Measurements from ENCODE around the gene TRMU. TPM values are rescaled to one million over a fixed set of nuclear protein-coding genes. Genes with fewer than 3 reads are reported as not detected.

Gene TRMU
- total RNA-seq, 1 donor from 2014 or later: 13.5 TPM

DNA sequence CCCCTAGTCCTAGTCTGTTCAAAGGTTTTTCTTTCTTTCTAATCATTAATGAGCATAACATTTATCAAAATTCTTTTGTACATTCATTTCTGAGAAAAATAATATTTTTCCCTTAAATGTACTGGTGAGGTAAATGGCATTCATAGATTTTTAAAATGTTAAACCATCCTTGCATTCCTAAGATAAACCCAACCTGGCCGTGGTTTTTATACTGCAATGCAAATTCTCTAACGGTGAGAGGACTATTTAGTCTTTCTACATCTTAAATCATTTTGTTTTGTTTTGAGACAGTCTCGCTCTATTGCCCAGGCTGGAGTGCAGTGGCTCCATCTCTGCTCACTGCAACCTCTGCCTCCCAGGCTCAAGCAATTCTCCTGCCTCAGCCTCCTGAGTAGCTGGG is 40.6 kb downstream of the TRMU start:
- Histone ChIP-seq H3K27me3 (no peaks in the 10 kb centered on the region), H3K9me3 (peaks cover 0 to 15% of the 10 kb centered on the region in 2 donors), H3K27ac (no peak overlapping the region), H3K4me3 (no peak overlapping the region), H3K36me3 (no peaks in the 10 kb centered on the region), H3K4me1 (no peaks in the 10 kb centered on the region)
- TF ChIP-seq CTCF (IDR thresholded peaks at IDR 0.05): no peak
- intact Hi-C loops (cut with DNase I): no loop called here
- DNase-seq (ENCODE audit: low spot score in 2 of 2): no peak

- H3K36me3 ChIP-seq: no peaks in the 10 kb centered on the region
- no peak for DNase-seq (ENCODE audit: low spot score in 2 of 2)
- H3K4me1 ChIP-seq: no peaks in the 10 kb centered on the region
- no peak overlapping the region for H3K27ac ChIP-seq
- H3K9me3 ChIP-seq: peaks cover 0 to 15% of the 10 kb centered on the region in 2 donors
- intact Hi-C loops (cut with DNase I): no loop called here
- TF ChIP-seq CTCF (IDR thresholded peaks at IDR 0.05): no peak
- no peaks in the 10 kb centered on the region for H3K27me3 ChIP-seq
- H3K4me3 ChIP-seq: no peak overlapping the region
Observed at GRCh38 chr22:46376908-46377524, 41.5 kb downstream of the TRMU start.

DNA sequence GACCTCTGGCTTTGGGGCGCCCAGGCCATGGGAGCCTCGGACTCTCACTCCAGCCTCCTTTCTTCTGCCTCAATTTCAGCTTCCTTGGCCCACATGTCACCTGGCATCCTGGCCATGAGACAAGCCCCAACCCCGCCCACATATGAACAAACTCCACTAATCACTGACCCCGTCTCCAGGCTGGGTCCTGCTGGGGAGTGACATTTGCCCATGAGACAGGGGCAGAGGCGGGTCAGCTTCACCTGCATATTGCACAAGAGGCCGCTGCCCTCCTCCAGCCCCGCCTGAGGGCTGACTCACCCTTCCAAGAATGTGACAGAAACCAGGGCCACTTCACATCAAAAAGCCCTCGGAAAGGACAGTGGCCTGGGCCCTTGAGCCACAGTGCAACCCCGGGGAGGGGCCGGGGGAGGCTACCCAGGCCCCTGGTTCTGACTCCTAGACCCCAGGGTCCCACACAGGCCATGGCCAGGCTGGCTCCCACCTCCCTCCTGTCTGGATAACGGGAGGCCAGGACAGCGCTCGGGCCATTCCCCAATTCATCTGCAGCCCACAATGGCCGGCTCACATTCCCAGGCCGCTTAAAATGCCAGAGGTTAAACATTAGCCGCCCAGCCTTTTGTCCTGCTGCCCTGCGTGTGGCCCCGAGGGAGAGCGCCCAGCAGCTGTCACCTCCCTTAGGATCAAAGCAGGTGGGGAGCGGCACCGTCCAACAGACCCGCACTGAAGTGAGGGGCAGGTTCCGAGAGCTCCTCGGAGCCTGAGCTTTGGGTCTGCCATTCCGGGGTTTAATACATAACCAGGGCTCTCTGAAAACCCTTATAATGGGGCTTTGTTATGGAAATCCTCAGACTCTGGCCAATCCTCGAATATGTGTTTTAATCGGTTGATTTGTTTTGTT is 42.3 kb downstream of the TRMU start:
- H3K27ac ChIP-seq: no peak overlapping the region

DNA sequence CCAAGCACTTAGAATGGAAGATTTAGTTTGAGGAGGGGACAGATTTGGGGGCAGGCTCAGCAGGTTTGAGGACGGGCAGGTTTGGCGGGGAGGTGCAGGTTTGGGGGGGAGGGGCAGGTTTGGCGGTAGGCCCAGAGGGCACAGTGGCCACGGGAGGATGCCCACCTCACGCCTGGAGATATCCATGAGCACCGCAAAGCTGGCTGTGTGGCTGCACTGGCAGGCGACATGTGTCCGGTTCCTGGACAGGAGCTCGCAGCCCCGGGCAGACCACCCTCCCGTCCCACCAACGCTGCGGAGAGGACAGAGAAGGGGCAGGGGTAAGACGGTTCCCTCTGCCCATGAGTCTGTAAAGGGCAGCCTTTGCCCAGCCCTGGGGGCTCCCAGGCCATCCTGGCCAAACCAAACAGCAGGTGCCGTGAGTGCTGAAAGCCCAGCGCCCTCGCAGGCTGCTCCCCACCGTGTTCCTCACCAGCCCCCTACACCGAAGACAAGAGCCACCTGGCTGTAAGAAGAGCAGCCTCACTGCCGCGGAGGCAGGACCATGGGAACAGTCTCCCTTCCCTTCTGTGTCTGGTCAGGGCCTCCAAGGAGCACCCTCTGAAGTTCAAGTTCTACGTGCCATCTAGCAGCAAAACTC is 43.0 kb downstream of the TRMU start:
- DNase-seq (ENCODE audit: low spot score in 2 of 2): no peak
- intact Hi-C loops (cut with DNase I): no loop called here
- no peak for TF ChIP-seq CTCF (IDR thresholded peaks at IDR 0.05)
- H3K4me3 ChIP-seq: no peak overlapping the region
- H3K27me3 ChIP-seq: no peaks in the 10 kb centered on the region
- peaks cover 0 to 15% of the 10 kb centered on the region in 2 donors for H3K9me3 ChIP-seq
- no peaks in the 10 kb centered on the region for H3K4me1 ChIP-seq
- H3K36me3 ChIP-seq: no peaks in the 10 kb centered on the region
- H3K27ac ChIP-seq: no peak overlapping the region

More for the DNA sequence above, 42.3 kb downstream of the TRMU start:
- no peak overlapping the region for H3K4me3 ChIP-seq
- peaks cover 0 to 15% of the 10 kb centered on the region in 2 donors for H3K9me3 ChIP-seq
- no peaks in the 10 kb centered on the region for H3K4me1 ChIP-seq
- intact Hi-C loops (cut with DNase I): no loop called here
- H3K36me3 ChIP-seq: no peaks in the 10 kb centered on the region
- TF ChIP-seq CTCF (IDR thresholded peaks at IDR 0.05): no peak
- H3K27me3 ChIP-seq: no peaks in the 10 kb centered on the region
- DNase-seq (ENCODE audit: low spot score in 2 of 2): no peak

- Histone ChIP-seq H3K4me1 (no peaks in the 10 kb centered on the region), H3K36me3 (no peaks in the 10 kb centered on the region), H3K4me3 (no peak overlapping the region), H3K27ac (no peak overlapping the region), H3K27me3 (no peaks in the 10 kb centered on the region), H3K9me3 (peaks cover 0 to 15% of the 10 kb centered on the region in 2 donors)
- TF ChIP-seq CTCF (IDR thresholded peaks at IDR 0.05): no peak
- DNase-seq (ENCODE audit: low spot score in 2 of 2): no peak
- intact Hi-C loops (cut with DNase I): no loop called here
Observed at GRCh38 chr22:46379066-46379930, 43.8 kb downstream of the TRMU start.
